RWPE2 (cell line): Measurements from ENCODE around the gene TBC1D2B.

Experiments
- ATAC-seq: fragments of 200-7000 bp; cut with Tn5 transposase; 3 replicates; pipeline ENCODE4 v1.9.1; 2021; ENCODE audit warnings: low read depth
- DNase-seq: peaks from one replicate; pipeline ENCODE4 v3.0.0-alpha.2; 2020; ENCODE audit warnings: low spot score
- H3K27ac ChIP-seq: fragments of 450-650 bp; 2 replicates; pipeline ENCODE4 v1.5.1; 2017; ENCODE audit warnings: mild to moderate bottlenecking; ENCODE audit not compliant: poor library complexity, severe bottlenecking
- H3K27me3 ChIP-seq: fragments of 250-450 bp; sonication (Bioruptor Pico); 2 replicates; pipeline ENCODE4 v1.5.1; 2021; ENCODE audit warnings: mild to moderate bottlenecking, moderate library complexity; ENCODE audit not compliant: insufficient read depth, poor library complexity, severe bottlenecking
- H3K36me3 ChIP-seq: fragments of 250-450 bp; sonication (Bioruptor Pico); 2 replicates; pipeline ENCODE4 v1.5.1; 2020; ENCODE audit warnings: low read depth, mild to moderate bottlenecking, moderate library complexity
- H3K4me1 ChIP-seq: fragments of 250-450 bp; sonication (Bioruptor Pico); 2 replicates; pipeline ENCODE4 v1.5.1; 2021; ENCODE audit warnings: mild to moderate bottlenecking, moderate library complexity; ENCODE audit not compliant: insufficient read depth, poor library complexity, severe bottlenecking
- H3K4me3 ChIP-seq: fragments of 250-450 bp; sonication (Bioruptor Pico); 2 replicates; pipeline ENCODE4 v1.5.1; 2021; ENCODE audit warnings: mild to moderate bottlenecking, moderate library complexity; ENCODE audit not compliant: severe bottlenecking
- H3K9me3 ChIP-seq: fragments of 250-450 bp; sonication (Bioruptor Pico); 2 replicates; pipeline ENCODE4 v1.5.1; 2021; ENCODE audit warnings: mild to moderate bottlenecking, moderate library complexity; ENCODE audit not compliant: severe bottlenecking
- TF ChIP-seq, protein P1 (sequence below): fragments of 450-650 bp; IDR thresholded peaks from one replicate; pipeline ENCODE4 v1.5.1; 2017; ENCODE audit warnings: mild to moderate bottlenecking, moderate library complexity; ENCODE audit not compliant: poor library complexity, severe bottlenecking

Gene TBC1D2B

GRCh38 chr15:78097667-78098066 is 20.2 kb upstream of the TBC1D2B start:
- no peak overlapping the region for H3K4me3 ChIP-seq
- H3K27me3 ChIP-seq: no peaks in the 10 kb centered on the region
- no peaks in the 10 kb centered on the region for H3K9me3 ChIP-seq
- H3K4me1 ChIP-seq: no peaks in the 10 kb centered on the region
- no peaks in the 10 kb centered on the region for H3K36me3 ChIP-seq
- DNase-seq (peak; percentile 66), ATAC-seq (no peak)
- TF ChIP-seq, protein P1, sequence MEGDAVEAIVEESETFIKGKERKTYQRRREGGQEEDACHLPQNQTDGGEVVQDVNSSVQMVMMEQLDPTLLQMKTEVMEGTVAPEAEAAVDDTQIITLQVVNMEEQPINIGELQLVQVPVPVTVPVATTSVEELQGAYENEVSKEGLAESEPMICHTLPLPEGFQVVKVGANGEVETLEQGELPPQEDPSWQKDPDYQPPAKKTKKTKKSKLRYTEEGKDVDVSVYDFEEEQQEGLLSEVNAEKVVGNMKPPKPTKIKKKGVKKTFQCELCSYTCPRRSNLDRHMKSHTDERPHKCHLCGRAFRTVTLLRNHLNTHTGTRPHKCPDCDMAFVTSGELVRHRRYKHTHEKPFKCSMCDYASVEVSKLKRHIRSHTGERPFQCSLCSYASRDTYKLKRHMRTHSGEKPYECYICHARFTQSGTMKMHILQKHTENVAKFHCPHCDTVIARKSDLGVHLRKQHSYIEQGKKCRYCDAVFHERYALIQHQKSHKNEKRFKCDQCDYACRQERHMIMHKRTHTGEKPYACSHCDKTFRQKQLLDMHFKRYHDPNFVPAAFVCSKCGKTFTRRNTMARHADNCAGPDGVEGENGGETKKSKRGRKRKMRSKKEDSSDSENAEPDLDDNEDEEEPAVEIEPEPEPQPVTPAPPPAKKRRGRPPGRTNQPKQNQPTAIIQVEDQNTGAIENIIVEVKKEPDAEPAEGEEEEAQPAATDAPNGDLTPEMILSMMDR: no peak
- no peak overlapping the region for H3K27ac ChIP-seq

- TF ChIP-seq, protein P1: no peak
- H3K4me3 ChIP-seq: no peak overlapping the region
- ATAC-seq (peak; percentile 31; the same call in 1 of the 3 replicates), DNase-seq (peak; percentile 55)
- no peaks in the 10 kb centered on the region for H3K4me1 ChIP-seq
- H3K36me3 ChIP-seq: no peaks in the 10 kb centered on the region
- H3K27ac ChIP-seq: no peak overlapping the region
- no peaks in the 10 kb centered on the region for H3K9me3 ChIP-seq
- H3K27me3 ChIP-seq: no peaks in the 10 kb centered on the region
Observed at GRCh38 chr15:78093242-78094020, 15.9 kb upstream of the TBC1D2B start.

- no peaks in the 10 kb centered on the region for H3K9me3 ChIP-seq
- H3K4me1 ChIP-seq: no peaks in the 10 kb centered on the region
- DNase-seq (peak; percentile 64), ATAC-seq (no peak)
- TF ChIP-seq, protein P1: no peak
- no peaks in the 10 kb centered on the region for H3K36me3 ChIP-seq
- H3K27ac ChIP-seq: no peak within 1 kb of the TSS
- no peaks in the 10 kb centered on the region for H3K27me3 ChIP-seq
- no peak within 1 kb of the TSS for H3K4me3 ChIP-seq
Observed at GRCh38 chr15:78092261-78093041, 14.9 kb upstream of the TBC1D2B start, which contains the start of gene SH2D7. Gene SH2D7, plus strand, starts transcription at chr15:78092561. Its CDS starts 24 bp downstream, at chr15:78092585.

DNA sequence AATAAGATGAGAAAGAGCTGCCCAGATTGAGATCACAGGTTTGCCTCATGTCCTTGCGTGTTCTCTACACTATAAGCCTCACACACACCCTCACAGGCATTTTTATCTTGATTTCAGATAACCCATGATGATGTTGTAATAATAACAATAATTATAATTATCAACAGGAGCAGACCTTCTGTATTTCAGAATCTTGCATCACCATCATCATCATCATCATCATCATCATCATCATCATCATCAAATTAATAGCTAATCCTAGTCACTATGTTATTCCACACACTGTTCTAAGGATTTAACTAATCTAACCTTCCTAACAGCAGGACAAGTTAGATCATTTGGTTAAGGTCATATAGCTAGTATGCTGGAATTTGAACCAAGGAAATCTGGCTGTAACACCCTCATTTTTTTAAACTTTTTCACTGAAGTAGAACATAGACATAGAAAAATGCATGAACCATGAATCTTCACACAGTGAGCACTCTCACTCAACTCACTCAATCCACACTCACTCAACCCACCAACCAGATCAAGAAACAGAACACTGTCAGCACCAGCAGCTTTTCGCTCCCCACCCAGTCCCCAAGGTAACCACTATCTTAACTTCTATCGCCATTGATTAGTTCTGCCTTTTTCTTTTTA is 13.0 kb upstream of the TBC1D2B start:
- Histone ChIP-seq H3K27ac (no peak overlapping the region), H3K27me3 (no peaks in the 10 kb centered on the region), H3K36me3 (no peaks in the 10 kb centered on the region), H3K9me3 (no peaks in the 10 kb centered on the region), H3K4me3 (no peak overlapping the region), H3K4me1 (no peaks in the 10 kb centered on the region)
- no peak for DNase-seq
- ATAC-seq: no peak
- TF ChIP-seq, protein P1: no peak
